Heart right ventricle (tissue), 16 donors: ENCODE data around the gene RALGPS1. TPM values are rescaled to one million over a fixed set of nuclear protein-coding genes. Genes with fewer than 3 reads are reported as not detected.
A peak's percentile ranks its signal among the peaks of the same experiment; 100 is the strongest.

Experiments used
- ATAC-seq, 8 donors: fragments of 200-7000 bp; cut with Tn5 transposase; one replicate each; pipeline ENCODE4 v1.9.1; 2020; ENCODE audit warnings: mild to moderate bottlenecking in 8 of 8, moderate library complexity in 8 of 8, moderate number of reproducible peaks in 1 of 8
- DNase-seq, 2 donors: peaks; one replicate each; pipeline ENCODE4 v3.0.0-alpha.2; 2020
- H3K27ac ChIP-seq, 10 donors: fragments of 200-600 bp; sonication (generic) in 2 of 10; one replicate each; pipeline versions ENCODE4 v1.5.0 to v1.8.0; 2020 to 2022; ENCODE audit warnings: mild to moderate bottlenecking in 3 of 10
- H3K27me3 ChIP-seq, 7 donors: fragments of 200-600 bp; one replicate each; pipeline ENCODE4 v1.8.0; 2021 to 2022; ENCODE audit warnings: mild to moderate bottlenecking in 2 of 7
- H3K36me3 ChIP-seq, 9 donors: fragments of 200-600 bp; sonication (generic) in 1 of 9; one replicate each; pipeline versions ENCODE4 v1.5.0 to v1.8.0; 2020 to 2022; ENCODE audit warnings: mild to moderate bottlenecking in 2 of 9
- H3K4me1 ChIP-seq, 9 donors: fragments of 200-600 bp; sonication (generic) in 1 of 9; one replicate each; pipeline versions ENCODE4 v1.5.0 to v1.8.0; 2020 to 2022; ENCODE audit warnings: mild to moderate bottlenecking in 4 of 9
- H3K4me3 ChIP-seq, 10 donors: fragments of 200-600 bp; sonication (generic) in 2 of 10; one replicate each; pipeline versions ENCODE4 v1.5.0 to v1.8.0; 2020 to 2022; ENCODE audit warnings: mild to moderate bottlenecking in 7 of 10, moderate library complexity in 2 of 10
- H3K9me3 ChIP-seq, 11 donors: fragments of 200-600 bp in 10 of 11; sonication (generic) in 2 of 11; one replicate each; pipeline versions ENCODE4 v1.5.0 to v1.8.0; 2013 to 2022; ENCODE audit warnings: mild to moderate bottlenecking in 2 of 11, control low read depth in 1 of 11, moderate library complexity in 1 of 11
- WGBS, 2 donors: extraction: QIAGEN DNeasy Blood & Tissue Kit; methylation state at CpG; one replicate each; pipeline ENCODE4 v1.1.7; 2013; ENCODE audit warnings: inconsistent platforms in 1 of 2; 5-methylcytosine and 5-hydroxymethylcytosine counted together
- intact Hi-C, 10 donors: fragments of 100-400 bp; cut with DNase I; formaldehyde crosslinking; loops; one replicate each; pipeline versions ENCODE4 v1.11.1 to v1.14.2; 2022
- polyA plus RNA-seq, 2 donors: library from polyadenylated mRNA; stranded (reverse); fragments of 200-250 nt; gene quantifications; one replicate each; pipeline ENCODE4 v1.2.3, GENCODE V29; 2013
- total RNA-seq, 10 donors: library from RNA; stranded (reverse); fragmentation: NEBNext Ultra II Directional in 3 of 10; extraction: Animal tissue kit (Norgen Biotek cat#: 25700) in 3 of 10; gene quantifications; one replicate each; pipeline versions ENCODE4 v1.2.1 to v1.2.4, GENCODE V29; 2021 to 2023
- TF ChIP-seq, protein P1 (sequence below), 9 donors: fragments of 200-600 bp; sonication (generic) in 2 of 9; IDR thresholded peaks; one replicate each; pipeline versions ENCODE4 v1.5.0 to v1.8.0; 2021 to 2022; ENCODE audit warnings: antibody characterized with exemption in 9 of 9, mild to moderate bottlenecking in 5 of 9, moderate library complexity in 1 of 9
- donor health status: Arrhythmogenic right ventricular cardiomyopathy.
- donor health status: ischemic (EF 13 %, LVEDD 7.1; RV severe dilation, severe dysfunction).
- donor health status: healthy with polysubstance abuse.
- donor health status: DM: no; HTN: yes; CAD: no.
- donor health status: DM: no; HTN: no; CAD: no.
- donor health status: ischemic (EF 25% LVEDD 6.9; RV normal size, moderate dysfunction).
- donor health status: ischemic (EF 25% LVEDD 5.7; RV mildly dilated, moderate dysfunction).
- donor health status: healthy.
- donor health status: DM: yes; HTN: yes; CAD: no.
- donor health status: Ischemic cardiomyopathy.
- donor health status: ischemic (EF 35%, LVEDD 5.7; RV mildly dilated, moderate dysfunction).
- donor health status: nonischemic (EF 11% LVEDD 7.7; RV severe dilation, severe dysfunction).
- donor health status: DM: yes; HTN: yes; CAD: no.
- donor health status: PGD.
- donor health status: ischemic (EF 29% LVEDD 5.4; RV normal size, mild dysfunction).
- donor health status: nonischemic (EF 23%, LVEDD 6.1; RV moderate dilation, normal function).

RALGPS1 gene
- total and polyA plus RNA-seq, 12 donors = 4.2 to 25.0 (median 16.8) TPM

DNA sequence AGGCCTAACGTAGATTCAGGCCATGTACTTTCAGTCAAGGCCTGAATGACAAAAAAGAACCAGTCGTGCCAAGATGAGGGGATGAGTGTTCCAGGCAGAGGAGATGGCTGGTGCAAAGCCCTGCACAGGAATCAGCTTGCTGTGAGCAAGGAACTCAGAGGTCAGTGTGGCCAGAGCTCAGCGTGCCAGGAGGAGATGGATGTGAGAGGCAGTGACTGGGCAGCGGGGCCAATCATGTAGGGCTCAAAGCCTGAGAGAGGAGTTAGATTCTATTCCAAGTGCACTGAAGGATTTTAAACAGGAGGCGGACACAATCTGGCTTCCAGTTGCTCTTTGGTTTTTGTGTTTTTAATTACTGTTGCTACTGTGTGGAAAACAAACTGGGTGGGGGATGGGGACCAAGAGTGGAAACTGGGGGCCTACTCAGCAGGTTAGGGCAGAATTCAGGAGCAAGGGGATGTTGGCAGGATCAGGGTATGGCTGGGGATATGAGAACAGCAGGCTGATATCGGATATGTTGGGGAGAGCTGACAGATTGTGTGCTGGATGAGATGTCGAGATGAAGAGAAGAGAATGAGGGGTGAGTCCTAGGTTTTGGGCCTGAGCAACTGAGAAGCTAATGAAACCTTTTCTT lies 143.5 kb downstream of the RALGPS1 start:
- Histone ChIP-seq H3K9me3 (no peaks in the 10 kb centered on the region), H3K36me3 (no peaks in the 10 kb centered on the region), H3K4me1 (peaks cover 15 to 73% (median 55%) of the 10 kb centered on the region in 9 donors), H3K27me3 (no peaks in the 10 kb centered on the region), H3K27ac (peak overlapping the region in 9 of 10 donors; percentile 14 to 69 (median 50)), H3K4me3 (no peak overlapping the region)
- TF ChIP-seq, protein P1, sequence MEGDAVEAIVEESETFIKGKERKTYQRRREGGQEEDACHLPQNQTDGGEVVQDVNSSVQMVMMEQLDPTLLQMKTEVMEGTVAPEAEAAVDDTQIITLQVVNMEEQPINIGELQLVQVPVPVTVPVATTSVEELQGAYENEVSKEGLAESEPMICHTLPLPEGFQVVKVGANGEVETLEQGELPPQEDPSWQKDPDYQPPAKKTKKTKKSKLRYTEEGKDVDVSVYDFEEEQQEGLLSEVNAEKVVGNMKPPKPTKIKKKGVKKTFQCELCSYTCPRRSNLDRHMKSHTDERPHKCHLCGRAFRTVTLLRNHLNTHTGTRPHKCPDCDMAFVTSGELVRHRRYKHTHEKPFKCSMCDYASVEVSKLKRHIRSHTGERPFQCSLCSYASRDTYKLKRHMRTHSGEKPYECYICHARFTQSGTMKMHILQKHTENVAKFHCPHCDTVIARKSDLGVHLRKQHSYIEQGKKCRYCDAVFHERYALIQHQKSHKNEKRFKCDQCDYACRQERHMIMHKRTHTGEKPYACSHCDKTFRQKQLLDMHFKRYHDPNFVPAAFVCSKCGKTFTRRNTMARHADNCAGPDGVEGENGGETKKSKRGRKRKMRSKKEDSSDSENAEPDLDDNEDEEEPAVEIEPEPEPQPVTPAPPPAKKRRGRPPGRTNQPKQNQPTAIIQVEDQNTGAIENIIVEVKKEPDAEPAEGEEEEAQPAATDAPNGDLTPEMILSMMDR (IDR thresholded peaks at IDR 0.05) = no peak
- peak in 6 of 8 donors; percentile 25 to 74 (median 54) for ATAC-seq
- WGBS, 2 donors = 63 to 70% methylated on average over 7 of the region's 7 CpGs
- intact Hi-C loops = loop anchor here in 3 of 10 donors (5.0 to 10.0 kb wide), 3 partner anchors 83 to 137 kb away; no protein-coding TSS in a partner anchor
- DNase-seq = peak in 1 of 2 donors; percentile 29

DNA sequence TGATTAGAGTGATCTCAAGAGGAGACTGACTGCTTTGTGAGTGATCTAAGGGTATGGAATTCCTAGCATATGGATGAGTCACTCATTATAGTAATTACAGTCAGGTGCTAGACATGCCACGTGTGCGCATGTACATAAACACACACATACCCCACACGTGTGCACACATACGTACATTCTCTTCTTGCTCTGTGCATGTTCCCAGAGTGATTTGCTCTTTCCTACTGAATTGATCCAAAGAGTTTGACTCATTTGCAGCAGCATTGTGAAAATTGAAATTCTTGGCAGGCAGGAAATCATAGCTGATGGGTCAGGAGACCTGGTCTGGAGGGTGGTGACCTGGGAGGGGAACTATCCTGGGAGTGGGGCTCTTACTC lies 144.1 kb downstream of the RALGPS1 start:
- 89 to 92% methylated on average over 4 of the region's 4 CpGs for WGBS, 2 donors
- intact Hi-C loops = loop anchor here in 3 of 10 donors (5.0 to 10.0 kb wide), 3 partner anchors 84 to 136 kb away; no protein-coding TSS in a partner anchor
- Histone ChIP-seq H3K4me1 (peaks cover 11 to 68% (median 50%) of the 10 kb centered on the region in 9 donors), H3K27ac (peak overlapping the region in 4 of 10 donors; percentile 22 to 69 (median 57)), H3K9me3 (no peaks in the 10 kb centered on the region), H3K27me3 (no peaks in the 10 kb centered on the region), H3K36me3 (no peaks in the 10 kb centered on the region), H3K4me3 (no peak overlapping the region)
- DNase-seq = no peak
- TF ChIP-seq, protein P1 (IDR thresholded peaks at IDR 0.05) = no peak
- ATAC-seq = no peak

DNA sequence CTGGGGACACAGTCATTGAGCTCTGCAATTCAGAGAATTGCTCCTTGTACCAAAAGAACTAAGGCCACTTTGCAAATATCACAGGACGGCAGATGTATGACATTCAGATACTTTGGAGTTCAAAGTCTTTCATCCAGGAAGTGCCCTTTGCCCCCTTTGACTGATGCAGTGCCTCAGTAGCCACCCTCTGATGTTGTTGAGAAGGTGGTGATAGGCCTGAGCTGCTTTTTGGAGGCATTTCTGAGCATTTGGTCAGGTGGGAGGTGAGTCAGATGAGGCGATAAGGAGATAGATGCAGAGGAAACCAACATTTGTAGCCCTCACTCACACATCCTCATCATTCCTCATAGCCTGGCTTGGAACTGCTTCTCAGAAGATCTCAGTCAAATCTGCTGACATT lies 144.4 kb downstream of the RALGPS1 start:
- intact Hi-C loops = loop anchor here in 3 of 10 donors (5.0 to 10.0 kb wide), 3 partner anchors 84 to 136 kb away; no protein-coding TSS in a partner anchor
- Histone ChIP-seq H3K4me3 (no peak overlapping the region), H3K27me3 (no peaks in the 10 kb centered on the region), H3K4me1 (peaks cover 7 to 64% (median 46%) of the 10 kb centered on the region in 9 donors), H3K9me3 (no peaks in the 10 kb centered on the region), H3K27ac (peak overlapping the region in 2 of 10 donors; percentile 64 to 69), H3K36me3 (no peaks in the 10 kb centered on the region)
- TF ChIP-seq, protein P1 (IDR thresholded peaks at IDR 0.05) = no peak
- DNase-seq = no peak
- ATAC-seq = no peak
- WGBS, 2 donors = 88 to 97% methylated on average over 2 of the region's 2 CpGs

DNA sequence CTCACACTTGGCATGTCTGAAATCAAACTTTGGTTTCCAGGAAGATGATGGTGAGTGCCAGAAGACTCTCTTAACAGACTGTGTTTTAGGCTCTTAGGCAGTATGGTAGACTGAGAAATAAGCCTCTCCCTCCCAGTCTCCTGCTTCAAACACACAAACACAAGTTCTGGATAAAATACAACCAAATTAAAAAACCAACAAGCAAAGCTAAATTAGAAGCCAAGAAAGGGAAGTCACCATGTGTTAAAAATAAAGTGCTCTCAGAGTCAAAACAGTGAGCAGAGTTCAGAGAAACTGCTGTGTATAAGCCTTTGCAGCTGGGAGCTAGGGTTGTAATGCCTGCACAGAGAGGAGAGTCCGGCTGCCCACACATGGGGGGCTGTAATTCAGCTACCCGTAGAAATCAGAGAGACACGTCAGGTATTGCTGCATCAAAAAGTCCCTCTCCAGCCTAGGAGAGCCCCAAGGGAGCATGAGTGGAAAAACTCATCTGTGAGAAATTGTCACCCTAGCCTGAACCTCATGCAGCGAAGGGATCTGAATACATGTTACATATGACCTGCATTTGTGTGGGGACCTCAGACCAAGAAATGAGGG lies 145.3 kb downstream of the RALGPS1 start:
- no peak overlapping the region for H3K4me3 ChIP-seq
- peaks cover 4 to 56% (median 41%) of the 10 kb centered on the region in 9 donors for H3K4me1 ChIP-seq
- no peaks in the 10 kb centered on the region for H3K9me3 ChIP-seq
- H3K36me3 ChIP-seq = no peaks in the 10 kb centered on the region
- peak overlapping the region in 4 of 10 donors; percentile 1 to 64 (median 34) for H3K27ac ChIP-seq
- intact Hi-C loops = loop anchor here in 3 of 10 donors (5.0 to 10.0 kb wide), 3 partner anchors 85 to 135 kb away; no protein-coding TSS in a partner anchor
- TF ChIP-seq, protein P1 (IDR thresholded peaks at IDR 0.05) = no peak
- DNase-seq (no peak), ATAC-seq (peak in 5 of 8 donors; percentile 27 to 73 (median 29))
- H3K27me3 ChIP-seq = no peaks in the 10 kb centered on the region
- WGBS, 2 donors = 74 to 76% methylated on average over 4 of the region's 4 CpGs
